ENCODE results near the gene ATP5IF1. TPM values are rescaled to one million over a fixed set of nuclear protein-coding genes. Genes with fewer than 3 reads are reported as not detected.

Gene ATP5IF1
- total and polyA plus RNA-seq, 9 of the 15 experiments (the other 6 are each of a cell fraction or from before 2014, with no cell fraction given) = 292 to 1,422 (median 388) TPM

DNA sequence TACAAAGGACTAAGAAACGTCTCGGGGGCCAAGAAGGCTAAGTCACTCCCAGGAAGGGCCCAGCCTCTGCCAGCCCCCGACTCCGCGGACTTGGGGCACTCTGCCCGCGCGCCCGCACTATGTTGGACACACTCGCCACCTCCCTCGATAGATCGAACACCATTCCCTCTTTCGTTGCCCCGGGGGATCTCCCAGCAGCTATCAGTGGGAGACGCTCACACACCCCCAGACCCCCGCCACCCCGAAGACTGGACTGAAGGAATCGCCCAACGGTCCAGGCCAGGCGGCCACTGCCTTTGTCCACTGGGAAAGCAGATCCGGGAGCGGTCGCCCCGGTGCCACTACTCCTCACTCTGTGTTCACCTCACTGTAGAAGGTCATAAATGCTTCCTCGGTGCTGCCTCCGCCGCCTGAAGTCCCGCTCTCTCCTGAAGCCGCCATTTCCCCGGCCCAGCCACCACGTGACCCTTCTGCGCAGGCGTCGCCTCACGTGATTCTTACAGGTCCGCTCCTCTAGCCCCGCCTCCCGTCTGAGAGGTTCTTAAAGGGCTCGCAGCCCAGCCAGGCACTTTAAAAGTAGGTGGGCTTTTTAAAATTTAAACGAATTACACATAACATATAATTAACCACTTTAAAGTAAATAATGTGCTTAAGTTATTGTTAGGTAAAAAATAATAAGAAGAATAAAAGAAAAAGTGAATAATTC is 3.2 kb upstream of the ATP5IF1 start, which contains the start of gene DNAJC8 (continued):
- TF ChIP-seq HNRNPL (IDR thresholded peaks at IDR 0.05; ENCODE audit: low read depth, low read length) = no peak
- no peak for TF ChIP-seq DDX20 (tag; IDR thresholded peaks at IDR 0.05; ENCODE audit: low read depth)
- TF ChIP-seq, protein P1, sequence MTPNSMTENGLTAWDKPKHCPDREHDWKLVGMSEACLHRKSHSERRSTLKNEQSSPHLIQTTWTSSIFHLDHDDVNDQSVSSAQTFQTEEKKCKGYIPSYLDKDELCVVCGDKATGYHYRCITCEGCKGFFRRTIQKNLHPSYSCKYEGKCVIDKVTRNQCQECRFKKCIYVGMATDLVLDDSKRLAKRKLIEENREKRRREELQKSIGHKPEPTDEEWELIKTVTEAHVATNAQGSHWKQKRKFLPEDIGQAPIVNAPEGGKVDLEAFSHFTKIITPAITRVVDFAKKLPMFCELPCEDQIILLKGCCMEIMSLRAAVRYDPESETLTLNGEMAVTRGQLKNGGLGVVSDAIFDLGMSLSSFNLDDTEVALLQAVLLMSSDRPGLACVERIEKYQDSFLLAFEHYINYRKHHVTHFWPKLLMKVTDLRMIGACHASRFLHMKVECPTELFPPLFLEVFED (CRISPR knock-in tag; conservative IDR thresholded peaks at IDR 0.05) = no peak
- TF ChIP-seq THRAP3 (IDR thresholded peaks at IDR 0.05; ENCODE audit: borderline replicate concordance) = no peak
- no peak for TF ChIP-seq PCBP1 (IDR thresholded peaks at IDR 0.05; ENCODE audit: low read depth, low read length, poor library complexity, severe bottlenecking)
- no peak for TF ChIP-seq ZNF586 (CRISPR knock-in tag; conservative IDR thresholded peaks at IDR 0.05)
- TF ChIP-seq NR4A1 (CRISPR knock-in tag; IDR thresholded peaks at IDR 0.05) = no peak
- TF ChIP-seq NR4A1 (tag; IDR thresholded peaks at IDR 0.05) = no peak
- peak in 1 of 2 experiments; percentile 79; a peak in 1 of 4 replicates for TF ChIP-seq KDM4B (IDR thresholded peaks at IDR 0.05; ENCODE audit: borderline replicate concordance in 2 of 2, low read depth in 1 of 2)
- no peak for TF ChIP-seq PTTG1 (tag; IDR thresholded peaks at IDR 0.05; ENCODE audit: low read depth)
- TF ChIP-seq NR2F6 (CRISPR knock-in tag; IDR thresholded peaks at IDR 0.05) = no peak
- TF ChIP-seq YBX1 (IDR thresholded peaks at IDR 0.05) = no peak
- no peak for TF ChIP-seq ZC3H4 (CRISPR knock-in tag; IDR thresholded peaks at IDR 0.05; ENCODE audit: borderline replicate concordance)
- TF ChIP-seq ZNF143 (CRISPR knock-in tag; IDR thresholded peaks at IDR 0.05) = no peak
- peak; percentile 55; the same call in 1 of the 2 replicates for TF ChIP-seq DIDO1 (tag; IDR thresholded peaks at IDR 0.05; ENCODE audit: low read depth)
- TF ChIP-seq FOXM1 (IDR thresholded peaks at IDR 0.05; ENCODE audit: low read depth) = peak; percentile 77
- peak; percentile 65; the same call in 1 of the 2 replicates for TF ChIP-seq FOXM1 (CRISPR knock-in tag; IDR thresholded peaks at IDR 0.05; ENCODE audit: low read depth)
- TF ChIP-seq NCOA4 (IDR thresholded peaks at IDR 0.05; ENCODE audit: partially characterized antibody) = no peak
- no peak for TF ChIP-seq PHB2 (IDR thresholded peaks at IDR 0.05; ENCODE audit: low read depth)
- no peak for TF ChIP-seq MCM7 (IDR thresholded peaks at IDR 0.05)
- no peak for TF ChIP-seq BRCA1 (IDR thresholded peaks at IDR 0.05)
- TF ChIP-seq BRCA1 (CRISPR knock-in tag; IDR thresholded peaks at IDR 0.05) = no peak
- no peak for TF ChIP-seq CBX5 (IDR thresholded peaks at IDR 0.05; ENCODE audit: borderline replicate concordance, low read depth)
- TF ChIP-seq, protein P2, sequence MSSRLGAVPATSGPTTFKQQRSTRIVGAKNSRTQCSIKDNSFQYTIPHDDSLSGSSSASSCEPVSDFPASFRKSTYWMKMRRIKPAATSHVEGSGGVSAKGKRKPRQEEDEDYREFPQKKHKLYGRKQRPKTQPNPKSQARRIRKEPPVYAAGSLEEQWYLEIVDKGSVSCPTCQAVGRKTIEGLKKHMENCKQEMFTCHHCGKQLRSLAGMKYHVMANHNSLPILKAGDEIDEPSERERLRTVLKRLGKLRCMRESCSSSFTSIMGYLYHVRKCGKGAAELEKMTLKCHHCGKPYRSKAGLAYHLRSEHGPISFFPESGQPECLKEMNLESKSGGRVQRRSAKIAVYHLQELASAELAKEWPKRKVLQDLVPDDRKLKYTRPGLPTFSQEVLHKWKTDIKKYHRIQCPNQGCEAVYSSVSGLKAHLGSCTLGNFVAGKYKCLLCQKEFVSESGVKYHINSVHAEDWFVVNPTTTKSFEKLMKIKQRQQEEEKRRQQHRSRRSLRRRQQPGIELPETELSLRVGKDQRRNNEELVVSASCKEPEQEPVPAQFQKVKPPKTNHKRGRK (tag; IDR thresholded peaks at IDR 0.05) = no peak

All from K562 (cell line).